Activated CD8-positive, alpha-beta memory T cell treated with anti-CD3 and anti-CD28 coated beads for 1 hour (primary cell): ENCODE measurements around the gene RSU1.

Experiments used
- DNase-seq, 2 donors: peaks; one replicate each; pipeline ENCODE4 v3.0.0-alpha.2; 2020; ENCODE audit warnings: low read depth in 1 of 2; ENCODE audit errors: extremely low read depth in 1 of 2

RSU1 gene

GRCh38 chr10:16685551-16685950 is 131.7 kb downstream of the RSU1 start:
- DNase-seq = no peak

GRCh38 chr10:16681521-16681920 is 135.7 kb downstream of the RSU1 start:
- no peak for DNase-seq

- DNase-seq = no peak
These were observed 137.7 kb downstream of the RSU1 start for GRCh38 chr10:16679511-16679910.

- no peak for DNase-seq
These were observed 141.9 kb downstream of the RSU1 start for GRCh38 chr10:16675334-16675733.

GRCh38 chr10:16674147-16674703 is 143.0 kb downstream of the RSU1 start:
- no peak for DNase-seq

GRCh38 chr10:16673443-16673842 is 143.8 kb downstream of the RSU1 start:
- DNase-seq = no peak

- DNase-seq = no peak
These were observed 153.8 kb downstream of the RSU1 start for GRCh38 chr10:16663444-16663843.

DNA sequence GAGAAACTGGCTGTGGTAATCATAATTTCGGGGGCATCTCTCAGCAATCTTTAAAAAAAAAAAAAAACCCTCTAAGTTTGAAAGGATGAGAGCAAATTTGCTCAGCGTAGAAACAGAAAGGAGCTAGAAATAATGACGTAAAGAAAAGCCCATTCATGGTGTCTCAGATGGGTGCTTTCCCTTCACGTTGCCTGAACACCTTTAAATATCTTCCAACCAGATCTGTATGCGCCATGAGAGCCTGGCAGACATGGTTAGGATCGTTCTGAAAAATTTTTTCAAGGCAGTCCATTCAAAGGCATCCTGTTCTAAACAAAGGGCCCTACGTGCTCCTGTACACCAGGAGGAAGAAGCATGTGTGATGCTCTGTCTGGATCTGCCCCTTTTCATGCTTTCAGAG is 154.3 kb downstream of the RSU1 start:
- no peak for DNase-seq

GRCh38 chr10:16656895-16657294 is 160.3 kb downstream of the RSU1 start:
- DNase-seq = no peak

GRCh38 chr10:16653224-16653623 is 164.0 kb downstream of the RSU1 start:
- DNase-seq = no peak

GRCh38 chr10:16652154-16652553 is 165.1 kb downstream of the RSU1 start:
- no peak for DNase-seq

- DNase-seq = no peak
These were observed 167.5 kb downstream of the RSU1 start for GRCh38 chr10:16649757-16650156.

DNA sequence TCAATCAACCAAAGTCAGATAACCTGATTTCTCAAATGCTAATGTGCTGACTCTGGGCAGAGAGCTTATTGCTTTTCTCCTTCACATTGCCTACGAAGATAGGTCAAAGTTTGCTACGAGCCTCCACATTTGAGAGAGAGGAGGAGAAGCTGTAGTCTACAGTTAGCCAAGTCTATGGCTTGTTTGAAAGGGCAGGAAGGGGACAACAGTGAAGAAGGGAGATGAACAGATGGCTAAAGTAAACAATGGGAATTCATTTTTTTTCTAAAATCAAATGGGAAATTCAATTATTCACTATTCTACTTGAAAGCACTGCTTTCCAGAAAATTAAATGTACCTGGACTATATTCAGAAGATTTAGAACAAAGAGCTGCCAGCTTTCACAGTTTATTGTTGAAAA is 168.9 kb downstream of the RSU1 start:
- no peak for DNase-seq

- no peak for DNase-seq
These were observed 170.8 kb downstream of the RSU1 start for GRCh38 chr10:16646181-16647059.

GRCh38 chr10:16644146-16644545 is 173.1 kb downstream of the RSU1 start:
- DNase-seq = no peak

GRCh38 chr10:16643502-16643901 is 173.7 kb downstream of the RSU1 start:
- DNase-seq = no peak

GRCh38 chr10:16640153-16640552 is 177.1 kb downstream of the RSU1 start:
- DNase-seq = no peak

DNA sequence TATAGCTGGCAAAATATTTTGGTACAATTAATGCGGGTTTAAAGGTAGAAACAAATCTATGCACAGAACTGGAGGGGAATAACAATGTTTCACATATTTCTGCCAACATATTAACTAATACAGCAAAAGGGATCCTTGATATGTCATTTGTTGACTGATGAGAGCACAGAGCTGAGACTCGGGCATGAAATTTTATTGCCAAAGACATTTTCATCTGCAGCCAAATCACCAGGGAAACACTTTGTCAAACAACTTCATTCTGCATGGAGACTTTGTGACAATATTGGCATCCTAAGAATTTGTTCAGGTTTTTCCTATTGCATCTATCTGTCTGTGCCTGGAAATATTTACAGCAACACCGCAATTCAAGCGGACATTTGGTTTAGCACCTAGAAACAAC is 177.8 kb downstream of the RSU1 start:
- DNase-seq = no peak

- no peak for DNase-seq
These were observed 184.2 kb downstream of the RSU1 start for GRCh38 chr10:16632996-16633395.

GRCh38 chr10:16626697-16627096 is 190.5 kb downstream of the RSU1 start:
- no peak for DNase-seq

- no peak for DNase-seq
These were observed 204.3 kb downstream of the RSU1 start for GRCh38 chr10:16612981-16613355.

DNA sequence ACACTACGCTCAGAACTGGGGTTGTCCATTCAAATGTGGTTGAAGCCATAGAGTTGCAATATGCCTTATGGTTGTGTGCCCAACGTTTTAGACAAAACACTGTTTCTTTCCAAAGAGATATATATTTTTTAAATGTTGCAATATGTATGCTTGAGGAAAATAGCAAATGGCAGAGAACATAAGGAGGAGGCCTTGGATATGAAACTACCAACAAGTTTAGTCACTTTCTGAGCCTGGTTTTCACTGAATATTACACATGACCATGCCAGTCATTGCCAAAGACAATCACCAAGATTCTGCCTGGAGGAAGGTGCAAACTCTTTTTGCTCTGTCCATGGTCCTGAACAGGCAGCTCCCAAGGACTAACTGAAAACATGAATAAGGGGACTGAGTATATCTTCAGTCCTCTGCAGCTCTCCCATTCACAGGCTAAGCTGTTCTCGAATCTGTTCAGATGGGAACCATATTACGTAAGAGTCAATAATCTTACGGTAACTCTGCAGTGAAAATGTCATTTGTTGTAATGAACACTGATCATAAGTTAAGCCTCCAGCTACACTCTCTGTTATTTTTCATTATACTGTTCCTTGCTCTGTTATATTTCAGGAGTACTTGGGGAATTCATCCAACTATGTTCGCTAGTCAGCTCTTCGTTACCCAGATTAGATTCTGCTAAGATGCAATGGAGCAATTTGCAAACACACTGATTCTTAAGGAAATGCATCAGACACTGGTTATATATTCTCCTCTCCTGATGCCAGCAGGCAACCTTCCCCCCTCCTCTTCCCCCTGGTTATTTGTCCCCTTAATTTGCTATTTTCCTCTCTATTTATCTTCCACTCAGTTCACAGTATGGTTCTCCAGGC is 204.9 kb downstream of the RSU1 start:
- DNase-seq = no peak
